Measurements from ENCODE around the gene PI16.
A peak's percentile ranks its signal among the peaks of the same experiment; 100 is the strongest.

DNA sequence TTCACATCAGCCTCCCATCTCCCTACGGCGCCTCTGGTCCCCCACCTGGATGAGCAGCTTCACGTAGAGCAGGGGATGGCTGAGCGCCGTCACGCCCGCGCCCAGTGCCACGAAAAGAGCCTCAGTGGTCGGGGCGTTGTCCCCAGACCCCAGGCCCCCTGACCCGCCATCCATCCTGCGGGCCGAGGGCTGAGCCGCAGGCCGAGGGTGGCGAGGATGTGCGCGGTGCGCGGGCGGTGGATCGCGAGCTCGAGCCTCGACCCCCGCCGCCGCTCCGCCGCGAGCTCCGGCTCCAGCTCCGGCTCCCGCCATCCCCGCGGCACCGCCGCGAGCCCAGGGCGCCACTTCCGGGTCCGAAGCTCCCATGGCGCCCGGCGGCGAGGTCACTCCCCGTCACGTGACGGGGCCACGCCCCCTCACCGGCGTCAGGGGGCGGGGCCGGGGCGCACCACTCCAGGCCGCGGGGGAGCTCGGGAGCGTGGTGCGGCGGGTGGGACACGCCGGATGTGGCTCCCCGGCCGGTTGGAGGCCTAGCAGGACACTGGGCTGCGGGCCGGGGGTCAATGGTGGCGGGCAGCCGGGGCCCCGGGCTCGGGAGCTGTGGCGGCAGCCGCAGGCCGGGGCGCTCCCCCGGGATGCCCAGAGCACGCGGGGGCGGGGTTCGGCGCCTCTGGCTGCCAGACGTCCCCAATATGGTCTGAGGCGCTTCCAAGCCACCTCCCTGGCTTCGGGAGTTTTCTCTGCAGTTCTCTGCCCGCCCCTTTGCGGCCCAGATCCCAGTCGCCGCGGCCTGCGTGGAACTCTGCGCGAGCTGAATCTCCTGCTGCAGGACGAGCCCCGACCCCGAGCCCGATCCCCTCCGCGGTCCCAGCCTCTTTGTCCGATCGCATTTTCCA lies 31.5 kb downstream of the PI16 start, which contains the start of gene MTCH1:
- peak; percentile 93 to 96 for TF ChIP-seq POLR2A (IDR thresholded peaks at IDR 0.05)
- TF ChIP-seq, protein P1, sequence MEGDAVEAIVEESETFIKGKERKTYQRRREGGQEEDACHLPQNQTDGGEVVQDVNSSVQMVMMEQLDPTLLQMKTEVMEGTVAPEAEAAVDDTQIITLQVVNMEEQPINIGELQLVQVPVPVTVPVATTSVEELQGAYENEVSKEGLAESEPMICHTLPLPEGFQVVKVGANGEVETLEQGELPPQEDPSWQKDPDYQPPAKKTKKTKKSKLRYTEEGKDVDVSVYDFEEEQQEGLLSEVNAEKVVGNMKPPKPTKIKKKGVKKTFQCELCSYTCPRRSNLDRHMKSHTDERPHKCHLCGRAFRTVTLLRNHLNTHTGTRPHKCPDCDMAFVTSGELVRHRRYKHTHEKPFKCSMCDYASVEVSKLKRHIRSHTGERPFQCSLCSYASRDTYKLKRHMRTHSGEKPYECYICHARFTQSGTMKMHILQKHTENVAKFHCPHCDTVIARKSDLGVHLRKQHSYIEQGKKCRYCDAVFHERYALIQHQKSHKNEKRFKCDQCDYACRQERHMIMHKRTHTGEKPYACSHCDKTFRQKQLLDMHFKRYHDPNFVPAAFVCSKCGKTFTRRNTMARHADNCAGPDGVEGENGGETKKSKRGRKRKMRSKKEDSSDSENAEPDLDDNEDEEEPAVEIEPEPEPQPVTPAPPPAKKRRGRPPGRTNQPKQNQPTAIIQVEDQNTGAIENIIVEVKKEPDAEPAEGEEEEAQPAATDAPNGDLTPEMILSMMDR (IDR thresholded peaks at IDR 0.05), result peak in 1 of 2 donors; percentile 0
- no peak for TF ChIP-seq EP300 (IDR thresholded peaks at IDR 0.05)
